ENCODE data around the gene TBC1D13.
"Not testable (repeated sequence)": the region's sequence is repeated elsewhere in the genome, so short reads cannot be mapped to it uniquely, and the experiment has no call there.

TBC1D13 gene

DNA sequence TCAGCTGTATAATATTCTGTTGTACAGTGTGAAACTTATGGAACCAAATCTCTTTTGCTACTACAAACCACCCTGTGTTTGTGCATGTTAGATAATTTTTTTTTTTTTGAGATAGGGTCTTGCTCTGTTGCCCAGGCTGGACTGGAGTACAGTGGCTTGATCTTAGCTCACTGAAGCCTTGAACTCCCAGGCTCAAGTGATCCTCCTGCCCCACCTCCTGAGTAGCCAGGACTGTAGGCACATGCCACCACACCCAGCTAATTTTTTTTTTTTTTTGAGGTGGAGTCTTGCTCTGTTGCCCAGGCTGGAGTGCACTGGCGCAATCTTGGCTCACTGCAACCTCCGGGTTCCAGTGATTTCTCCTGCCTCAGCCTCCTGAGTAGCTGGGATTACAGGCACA is 7.9 kb downstream of the TBC1D13 start:
- peaks cover 23 to 49% of the 10 kb centered on the region in 2 donors for H3K4me1 Mint-ChIP-seq
- not testable (repeated sequence) for H3K4me3 Mint-ChIP-seq; H3K27me3 Mint-ChIP-seq; ATAC-seq (replicated peaks); H3K27ac Mint-ChIP-seq; H3K9me3 Mint-ChIP-seq; DNase-seq
- H3K36me3 Mint-ChIP-seq = peaks cover 59 to 61% of the 10 kb centered on the region in 2 donors

- Mint-ChIP-seq H3K27ac (peak overlapping the region; percentile 34), H3K9me3 (no peaks in the 10 kb centered on the region), H3K36me3 (peaks cover 47 to 53% of the 10 kb centered on the region in 2 donors), H3K27me3 (no peaks in the 10 kb centered on the region), H3K4me1 (peaks cover 2 to 22% of the 10 kb centered on the region in 2 donors), H3K4me3 (no peak overlapping the region)
- no peak for DNase-seq
- no peak for ATAC-seq (replicated peaks)
Measured at GRCh38 chr9:128798896-128799295, 11.8 kb downstream of the TBC1D13 start.

DNA sequence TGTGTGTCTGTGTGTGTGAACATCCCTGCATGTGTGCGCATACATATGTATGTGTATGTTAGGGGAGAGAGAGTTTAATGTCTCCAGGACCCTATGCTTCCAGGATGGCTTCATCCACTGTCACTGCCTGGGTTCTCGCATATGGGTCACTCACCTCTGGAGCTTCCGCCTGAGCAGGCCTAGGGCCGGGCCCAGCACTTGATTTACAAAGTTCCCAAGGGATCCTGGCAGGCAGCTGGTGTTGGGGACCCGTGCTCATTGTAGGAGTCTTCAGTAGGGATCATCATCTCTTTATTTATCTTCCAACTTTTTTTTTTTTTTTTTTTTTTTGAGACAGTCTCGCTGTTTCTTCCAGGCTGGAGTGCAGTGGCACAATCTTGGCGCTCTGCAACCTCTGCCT is 13.0 kb downstream of the TBC1D13 start:
- Mint-ChIP-seq H3K4me3 (no peak overlapping the region), H3K27ac (no peak overlapping the region), H3K9me3 (no peaks in the 10 kb centered on the region), H3K27me3 (no peaks in the 10 kb centered on the region), H3K36me3 (peaks cover 42 to 50% of the 10 kb centered on the region in 2 donors), H3K4me1 (peaks cover 1 to 11% of the 10 kb centered on the region in 2 donors)
- DNase-seq (no peak), ATAC-seq (replicated peaks) (no peak)

DNA sequence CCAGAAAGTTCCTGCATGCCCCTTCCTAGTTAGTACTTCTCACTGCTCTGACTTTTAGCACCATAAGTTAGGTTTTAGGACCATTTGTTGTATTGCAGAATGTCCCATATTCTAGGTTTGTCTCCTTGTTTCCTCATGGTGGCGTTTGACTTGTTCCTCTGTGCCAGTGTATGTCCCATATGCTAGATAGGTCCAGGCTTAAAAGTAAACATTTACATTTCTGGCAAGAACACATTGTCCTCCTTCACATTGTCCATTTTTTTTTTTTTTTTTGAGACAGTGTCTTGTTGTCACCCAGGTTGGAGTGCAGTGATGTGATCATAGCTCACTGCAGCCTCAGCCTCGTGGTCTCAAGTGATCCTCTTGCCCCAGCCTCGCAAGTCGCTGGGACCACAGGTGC is 15.4 kb downstream of the TBC1D13 start:
- peak overlapping the region; percentile 65 for H3K27ac Mint-ChIP-seq
- H3K27me3 Mint-ChIP-seq = no peaks in the 10 kb centered on the region
- DNase-seq = no peak
- ATAC-seq (replicated peaks) = no peak
- peaks cover 1 to 11% of the 10 kb centered on the region in 2 donors for H3K4me1 Mint-ChIP-seq
- H3K9me3 Mint-ChIP-seq = no peaks in the 10 kb centered on the region
- H3K36me3 Mint-ChIP-seq = peaks cover 51 to 61% of the 10 kb centered on the region in 2 donors
- H3K4me3 Mint-ChIP-seq = no peak overlapping the region

- peaks cover 2 to 29% of the 10 kb centered on the region in 2 donors for H3K4me1 Mint-ChIP-seq
- peaks cover 40 to 59% of the 10 kb centered on the region in 2 donors for H3K36me3 Mint-ChIP-seq
- no peaks in the 10 kb centered on the region for H3K27me3 Mint-ChIP-seq
- H3K4me3 Mint-ChIP-seq = no peak overlapping the region
- H3K27ac Mint-ChIP-seq = peak overlapping the region; percentile 47
- ATAC-seq (replicated peaks) (no peak), DNase-seq (no peak)
- H3K9me3 Mint-ChIP-seq = no peaks in the 10 kb centered on the region
Measured at GRCh38 chr9:128805661-128806060, 18.6 kb downstream of the TBC1D13 start.

DNA sequence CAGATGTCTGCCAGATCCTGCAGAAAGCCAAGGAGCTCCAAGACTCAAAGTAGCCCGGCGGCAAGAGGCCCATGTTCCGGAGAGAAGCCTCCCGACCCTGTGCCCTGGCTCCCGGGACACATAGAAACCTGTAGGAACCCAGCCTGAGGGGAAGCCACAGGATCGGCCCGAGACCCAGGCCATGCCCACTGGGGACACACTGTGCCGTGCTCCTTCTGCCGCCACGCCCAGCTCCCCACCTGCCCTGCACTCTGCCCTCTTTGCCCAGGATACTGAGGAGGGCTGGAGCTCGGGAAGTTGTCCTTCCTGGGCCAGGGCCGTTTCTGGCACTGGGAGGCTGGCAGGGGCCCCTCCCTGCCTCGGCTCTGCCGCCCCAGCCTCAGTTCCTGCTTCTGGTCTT is 20.8 kb downstream of the TBC1D13 start:
- no peak overlapping the region for H3K27ac Mint-ChIP-seq
- no peaks in the 10 kb centered on the region for H3K27me3 Mint-ChIP-seq
- H3K9me3 Mint-ChIP-seq = no peaks in the 10 kb centered on the region
- H3K4me1 Mint-ChIP-seq = peaks cover 4 to 23% of the 10 kb centered on the region in 2 donors
- ATAC-seq (replicated peaks) (no peak), DNase-seq (no peak)
- H3K36me3 Mint-ChIP-seq = peaks cover 33 to 52% of the 10 kb centered on the region in 2 donors
- H3K4me3 Mint-ChIP-seq = no peak overlapping the region

DNA sequence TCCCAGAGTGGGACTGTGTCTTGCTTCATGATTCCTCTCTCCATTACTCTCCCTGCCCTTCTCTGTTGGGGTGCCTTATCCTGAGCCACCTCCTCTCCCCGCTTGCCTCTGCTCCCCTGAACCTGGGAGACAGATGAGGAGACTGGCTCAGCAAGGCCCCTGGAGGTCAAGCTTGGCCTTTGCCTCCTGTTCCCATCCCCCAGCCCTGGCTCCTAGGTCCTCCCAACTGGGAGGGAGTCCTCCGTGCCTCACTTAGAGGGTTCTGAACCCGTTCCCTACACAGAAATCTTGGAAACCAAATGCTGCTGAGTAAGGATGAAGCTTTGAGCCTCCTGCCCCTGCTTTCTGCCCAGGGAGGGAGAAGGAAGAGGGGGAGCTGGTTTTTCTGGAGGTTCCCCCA is 21.5 kb downstream of the TBC1D13 start:
- ATAC-seq (replicated peaks) = no peak
- Mint-ChIP-seq H3K9me3 (no peaks in the 10 kb centered on the region), H3K27ac (no peak overlapping the region), H3K27me3 (no peaks in the 10 kb centered on the region), H3K4me3 (peak overlapping the region in 1 of 2 donors; percentile 14), H3K36me3 (peaks cover 26 to 45% of the 10 kb centered on the region in 2 donors), H3K4me1 (peaks cover 4 to 18% of the 10 kb centered on the region in 2 donors)
- DNase-seq = no peak

- ATAC-seq (replicated peaks) (peak; percentile 6 to 22), DNase-seq (no peak)
- Mint-ChIP-seq H3K36me3 (peaks cover 23 to 40% of the 10 kb centered on the region in 2 donors), H3K4me3 (no peak overlapping the region), H3K9me3 (no peaks in the 10 kb centered on the region), H3K4me1 (peaks cover 4 to 18% of the 10 kb centered on the region in 2 donors), H3K27me3 (no peaks in the 10 kb centered on the region), H3K27ac (peak overlapping the region; percentile 9)
Measured at GRCh38 chr9:128809036-128809599, 22.1 kb downstream of the TBC1D13 start.

GRCh38 chr9:128809831-128810230 is 22.8 kb downstream of the TBC1D13 start:
- Mint-ChIP-seq H3K4me1 (peaks cover 4 to 18% of the 10 kb centered on the region in 2 donors), H3K36me3 (peaks cover 20 to 38% of the 10 kb centered on the region in 2 donors), H3K27me3 (no peaks in the 10 kb centered on the region), H3K27ac (peak overlapping the region; percentile 33), H3K9me3 (no peaks in the 10 kb centered on the region), H3K4me3 (no peak overlapping the region)
- DNase-seq = no peak
- ATAC-seq (replicated peaks) = peak in 1 of 2 donors; percentile 7

DNA sequence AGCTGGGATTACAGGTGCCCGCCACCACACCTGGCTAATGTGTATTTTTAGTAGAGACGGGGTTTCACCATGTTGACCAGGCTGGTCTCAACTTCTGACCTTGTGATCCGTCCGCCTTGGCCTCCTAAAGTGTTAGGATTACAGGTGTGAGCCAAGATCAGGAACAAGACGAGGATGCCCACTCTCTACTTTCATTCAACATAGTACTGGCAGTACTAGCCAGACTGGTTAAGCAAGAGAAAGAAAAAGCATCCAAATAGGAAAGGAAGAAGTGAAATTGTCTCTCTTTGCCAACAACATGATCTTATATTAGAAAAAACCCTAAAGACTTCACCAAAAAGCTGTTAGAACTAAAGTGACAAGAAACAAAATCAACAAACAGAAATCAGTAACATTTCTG is 23.8 kb downstream of the TBC1D13 start:
- DNase-seq (no peak), ATAC-seq (replicated peaks) (no peak)
- Mint-ChIP-seq H3K9me3 (no peaks in the 10 kb centered on the region), H3K27ac (peak overlapping the region; percentile 42), H3K27me3 (no peaks in the 10 kb centered on the region), H3K4me3 (no peak overlapping the region), H3K4me1 (peaks cover 8 to 18% of the 10 kb centered on the region in 2 donors), H3K36me3 (peaks cover 16 to 31% of the 10 kb centered on the region in 2 donors)

GRCh38 chr9:128818099-128818838 is 31.2 kb downstream of the TBC1D13 start, which contains the start of gene ENDOG:
Gene ENDOG, plus strand, starts transcription at chr9:128818500. Its CDS starts 185 bp downstream, at chr9:128818685.
- H3K27ac Mint-ChIP-seq = peak within 1 kb of the TSS; percentile 93
- H3K9me3 Mint-ChIP-seq = no peaks in the 10 kb centered on the region
- H3K27me3 Mint-ChIP-seq = no peaks in the 10 kb centered on the region
- H3K36me3 Mint-ChIP-seq = peaks cover 24 to 26% of the 10 kb centered on the region in 2 donors
- ATAC-seq (replicated peaks) = peak; percentile 87 to 89
- DNase-seq = peak; percentile 99
- H3K4me1 Mint-ChIP-seq = peaks cover 24 to 34% of the 10 kb centered on the region in 2 donors
- H3K4me3 Mint-ChIP-seq = peak within 1 kb of the TSS; percentile 81 to 86

- no peaks in the 10 kb centered on the region for H3K9me3 Mint-ChIP-seq
- H3K36me3 Mint-ChIP-seq = peaks cover 32% of the 10 kb centered on the region in 2 donors
- peak overlapping the region; percentile 51 for H3K27ac Mint-ChIP-seq
- peaks cover 25 to 34% of the 10 kb centered on the region in 2 donors for H3K4me1 Mint-ChIP-seq
- H3K27me3 Mint-ChIP-seq = no peaks in the 10 kb centered on the region
- DNase-seq (peak; percentile 39), ATAC-seq (replicated peaks) (peak; percentile 53 to 60)
- peak overlapping the region; percentile 81 to 86 for H3K4me3 Mint-ChIP-seq
Measured at GRCh38 chr9:128818839-128819715, 32.0 kb downstream of the TBC1D13 start.

DNA sequence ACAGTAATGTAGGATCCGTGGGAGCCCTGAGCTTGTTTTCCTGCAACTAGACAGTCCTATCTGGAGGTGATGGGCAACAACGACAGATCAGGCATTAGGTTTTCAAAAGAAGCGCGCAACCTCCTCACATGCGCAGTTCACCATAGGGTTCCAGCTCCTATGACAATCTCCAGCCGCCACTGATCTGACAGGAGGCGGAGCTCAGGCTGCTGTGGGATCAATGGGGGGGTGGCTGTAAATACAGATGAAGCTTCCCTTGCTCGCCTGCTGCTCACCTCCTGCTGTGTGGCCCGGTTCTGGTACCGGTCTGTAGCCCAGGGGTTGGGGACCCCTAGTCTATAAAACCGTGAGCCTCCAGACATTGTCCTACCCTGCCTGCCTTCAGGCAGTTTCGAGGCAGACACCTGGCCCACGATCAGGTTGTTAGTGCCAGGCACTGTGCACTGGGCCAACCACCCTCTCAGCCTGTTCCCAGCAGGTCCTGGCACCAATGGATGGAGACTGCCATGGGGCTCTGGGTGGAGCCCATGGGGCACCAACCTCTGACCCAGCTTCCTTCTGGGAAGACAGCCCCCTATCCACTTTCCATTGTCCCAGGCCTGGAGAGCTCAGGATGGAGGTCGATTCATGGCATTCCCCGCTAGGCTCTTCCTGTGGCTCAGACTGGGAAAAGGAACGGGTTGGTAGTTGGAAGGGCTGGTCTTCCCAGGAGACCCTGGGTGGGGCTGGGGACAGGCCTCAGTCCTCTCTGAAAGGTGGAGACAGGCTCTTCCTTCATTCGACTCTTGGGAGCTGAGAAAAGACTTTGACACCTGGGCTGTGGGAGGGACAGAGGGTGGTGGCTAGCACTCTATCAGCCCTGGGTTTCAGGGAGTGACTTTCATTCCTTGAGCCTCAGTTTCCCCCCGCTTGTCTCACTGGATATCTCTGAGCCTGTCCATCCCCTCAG is 32.9 kb downstream of the TBC1D13 start:
- no peak for ATAC-seq (replicated peaks)
- no peak for DNase-seq
- H3K36me3 Mint-ChIP-seq = peaks cover 38 to 41% of the 10 kb centered on the region in 2 donors
- no peaks in the 10 kb centered on the region for H3K27me3 Mint-ChIP-seq
- H3K4me3 Mint-ChIP-seq = peak overlapping the region; percentile 64 to 86
- H3K9me3 Mint-ChIP-seq = no peaks in the 10 kb centered on the region
- peaks cover 25 to 34% of the 10 kb centered on the region in 2 donors for H3K4me1 Mint-ChIP-seq
- peak overlapping the region; percentile 31 for H3K27ac Mint-ChIP-seq
